Measurements from ENCODE around the gene RGS11.
"Not testable (repeated sequence)": the region's sequence is repeated elsewhere in the genome, so short reads cannot be mapped to it uniquely, and the experiment has no call there.

The RGS11 gene

DNA sequence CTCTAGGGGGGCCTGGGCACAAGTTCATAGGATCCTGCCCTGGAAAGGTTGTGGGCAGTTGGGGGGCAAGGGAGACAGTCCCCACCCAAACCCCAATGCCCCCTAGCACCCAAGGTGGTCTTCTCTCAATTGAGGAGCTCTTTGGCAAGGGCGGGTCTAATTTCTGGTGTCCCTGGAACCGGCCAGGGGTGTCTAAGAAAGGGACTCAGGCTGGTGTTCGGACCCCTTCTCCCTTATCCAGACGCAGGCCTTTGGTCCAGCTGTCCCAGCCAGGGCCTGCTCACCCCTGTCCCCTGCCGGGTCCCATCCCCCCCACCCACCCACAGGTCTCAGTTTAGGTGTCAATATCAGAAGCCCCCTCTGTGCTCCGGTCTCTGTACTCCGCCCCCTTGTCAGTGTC lies 3.8 kb upstream of the RGS11 start:
- DNase-seq: no peak

DNA sequence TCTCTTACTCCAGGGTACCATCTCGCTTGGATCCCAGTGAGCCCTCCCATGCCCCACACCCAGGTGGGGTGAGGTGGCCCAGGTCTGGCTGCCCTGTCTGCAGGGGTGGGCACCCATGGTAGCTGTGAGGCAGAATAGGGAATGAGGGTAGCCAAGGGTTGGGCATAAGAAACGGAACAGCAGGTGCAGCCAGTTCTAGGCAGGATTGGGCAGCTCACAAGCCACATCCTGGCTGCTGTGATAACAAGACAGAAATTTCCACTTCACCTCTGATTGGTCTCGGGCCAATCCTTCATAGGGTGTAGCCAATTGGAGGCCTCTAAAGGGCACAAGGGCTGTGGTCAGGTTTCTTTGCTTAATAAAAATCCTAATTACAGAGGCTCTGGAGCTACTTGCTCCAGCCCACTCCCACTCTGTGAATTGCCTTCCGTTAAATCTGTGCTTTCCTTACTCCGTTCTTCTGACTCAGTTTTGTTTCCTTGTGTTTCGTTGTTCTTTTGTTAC lies 3.2 kb upstream of the RGS11 start:
- DNase-seq: no peak

DNA sequence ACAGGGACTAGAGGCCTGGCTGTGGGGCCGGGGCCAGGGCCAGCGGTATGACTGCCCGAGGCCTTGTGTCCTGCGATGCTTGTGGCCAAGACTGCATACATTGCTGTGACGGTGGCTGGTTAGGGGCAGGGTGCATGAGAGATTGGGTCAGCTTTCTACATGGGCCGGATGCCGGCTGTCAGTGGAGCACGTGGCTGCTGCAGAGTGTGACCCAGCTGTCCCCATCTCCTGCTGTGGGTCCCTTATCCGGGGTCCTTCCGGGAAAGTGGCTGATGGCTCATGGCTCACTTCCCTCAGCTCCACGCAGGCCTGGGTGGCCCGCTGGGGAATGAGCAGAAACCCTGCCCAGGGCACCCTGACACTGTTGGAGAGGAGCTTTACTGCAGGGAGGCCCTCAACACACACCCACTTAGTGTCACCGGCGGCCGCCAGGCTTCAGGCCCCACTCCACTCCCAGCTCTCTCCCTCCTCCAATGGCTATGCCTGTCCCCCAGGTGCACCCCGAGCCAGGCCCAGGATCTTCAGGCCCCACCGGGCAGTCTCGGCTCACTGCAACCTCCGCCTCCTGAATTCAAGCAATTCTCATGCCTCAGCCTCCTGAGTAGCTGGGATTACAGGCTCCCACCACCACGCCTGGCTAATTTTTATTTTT lies 808 bp upstream of the RGS11 start:
- DNase-seq: no peak

DNA sequence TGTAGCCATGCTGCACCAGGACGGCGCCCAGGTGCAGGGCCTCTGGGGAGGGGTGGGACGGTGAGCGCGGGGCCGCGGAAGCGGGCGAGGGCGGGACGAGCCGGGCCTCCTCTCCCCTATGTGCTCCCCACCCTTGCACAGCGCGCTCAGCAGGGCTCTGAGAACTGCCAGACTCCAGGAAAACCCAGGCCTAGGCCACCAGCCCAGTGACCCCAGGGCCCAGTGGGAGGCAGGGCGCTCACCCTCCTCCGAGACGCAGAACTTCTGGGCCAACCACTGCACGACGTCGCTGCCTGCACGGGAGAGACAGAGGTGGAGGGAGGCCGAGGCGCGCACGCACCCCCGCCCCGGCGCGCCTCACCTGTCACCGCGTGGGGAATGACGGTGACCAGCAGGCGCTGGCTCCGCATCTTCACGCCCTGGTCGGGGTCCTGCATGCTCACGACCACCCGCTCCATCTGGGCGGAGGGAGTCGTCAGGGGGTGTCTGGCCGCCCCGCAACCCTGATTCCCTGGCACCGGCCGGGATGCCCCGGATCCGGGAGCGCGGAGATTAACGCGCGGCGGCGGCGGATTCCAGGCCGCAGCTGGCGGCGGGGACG lies 603 bp downstream of the RGS11 start:
- DNase-seq: no peak

DNA sequence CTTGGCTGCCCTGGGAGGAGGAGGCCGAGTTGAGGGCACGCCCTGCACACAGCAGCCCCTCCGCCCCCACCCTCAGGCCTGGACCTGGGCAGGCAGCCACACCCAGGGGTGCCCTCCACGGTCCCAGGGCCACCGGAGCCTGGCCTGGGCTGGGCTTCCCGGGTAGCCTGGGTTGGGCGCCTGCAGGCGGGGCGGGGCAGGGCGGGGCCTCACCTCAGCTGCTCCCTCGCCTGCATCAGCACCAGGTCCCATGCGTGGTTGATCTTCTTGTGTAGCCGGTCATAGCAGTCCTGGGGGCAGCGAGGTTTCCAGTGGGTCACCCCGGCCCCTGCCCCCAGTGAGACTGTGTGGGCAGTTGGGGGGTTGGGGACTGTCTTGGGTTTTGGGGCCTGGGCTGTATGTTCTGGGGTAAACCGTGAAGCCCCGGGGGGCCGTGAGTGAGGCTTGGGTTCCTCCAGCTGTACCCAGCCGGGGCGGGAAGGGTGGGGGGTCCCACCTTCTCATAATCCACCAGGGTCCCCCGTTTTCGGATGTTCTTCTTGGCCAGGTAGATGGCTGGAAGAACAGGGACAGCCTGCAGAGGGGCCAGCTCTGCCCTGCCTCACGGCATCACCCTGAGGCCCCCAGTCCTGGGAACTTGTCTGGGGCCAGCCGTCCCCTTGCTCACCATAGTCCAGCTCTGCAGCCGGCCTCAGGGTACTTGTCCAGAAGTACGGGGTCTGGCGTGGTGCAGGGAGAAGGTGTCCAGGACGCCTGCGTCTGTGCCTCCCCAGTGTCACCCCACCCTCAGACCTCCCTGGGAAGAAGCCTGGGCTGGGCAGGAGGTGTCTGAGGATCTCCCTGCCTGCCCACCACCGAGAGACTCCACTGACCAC lies 2.0 kb downstream of the RGS11 start:
- no peak for DNase-seq

DNA sequence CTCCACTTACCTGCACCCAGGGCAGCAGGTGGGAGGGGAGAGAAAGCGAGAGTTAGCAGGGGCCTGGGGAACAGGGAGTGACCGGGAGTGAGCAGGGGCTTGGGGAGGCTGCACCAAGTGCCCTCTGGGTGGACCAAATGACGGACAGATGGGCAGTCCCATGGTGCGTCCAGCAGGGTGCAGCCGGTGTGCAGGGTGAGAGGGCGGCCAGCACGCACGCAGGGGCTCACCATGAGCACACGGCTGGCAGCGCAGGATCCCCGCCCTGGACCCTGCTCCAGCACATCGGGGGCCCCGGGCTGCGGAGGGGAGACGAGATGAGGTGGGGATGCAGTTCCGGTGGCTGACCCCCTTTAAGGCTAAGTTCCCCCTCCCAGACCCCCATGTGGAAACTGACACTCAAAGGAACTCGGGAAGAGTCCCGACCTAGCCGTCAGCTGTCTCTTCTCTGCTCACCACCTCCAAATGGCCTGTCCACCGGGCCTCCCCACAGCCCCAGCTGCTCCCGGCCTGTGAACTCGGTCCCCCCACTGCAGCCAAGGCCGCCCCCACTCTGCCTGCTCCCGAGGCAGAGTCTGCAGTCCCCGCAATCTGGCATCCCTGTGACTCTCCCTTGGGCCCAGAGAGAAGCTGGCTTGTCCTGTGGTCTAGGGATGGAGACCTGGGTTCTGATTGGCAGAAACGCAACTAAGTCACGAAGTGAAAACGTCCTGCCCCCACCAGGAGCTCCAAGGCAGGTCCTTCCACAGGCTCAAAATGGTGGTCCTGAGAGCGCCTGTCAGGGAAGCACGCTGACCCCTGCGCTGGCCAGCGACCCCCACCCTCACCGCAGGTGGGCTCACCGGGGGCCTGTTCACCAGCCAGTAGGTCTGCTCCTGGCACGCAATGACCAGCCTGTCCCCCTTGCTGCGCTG lies 2.9 kb downstream of the RGS11 start:
- no peak for DNase-seq

DNA sequence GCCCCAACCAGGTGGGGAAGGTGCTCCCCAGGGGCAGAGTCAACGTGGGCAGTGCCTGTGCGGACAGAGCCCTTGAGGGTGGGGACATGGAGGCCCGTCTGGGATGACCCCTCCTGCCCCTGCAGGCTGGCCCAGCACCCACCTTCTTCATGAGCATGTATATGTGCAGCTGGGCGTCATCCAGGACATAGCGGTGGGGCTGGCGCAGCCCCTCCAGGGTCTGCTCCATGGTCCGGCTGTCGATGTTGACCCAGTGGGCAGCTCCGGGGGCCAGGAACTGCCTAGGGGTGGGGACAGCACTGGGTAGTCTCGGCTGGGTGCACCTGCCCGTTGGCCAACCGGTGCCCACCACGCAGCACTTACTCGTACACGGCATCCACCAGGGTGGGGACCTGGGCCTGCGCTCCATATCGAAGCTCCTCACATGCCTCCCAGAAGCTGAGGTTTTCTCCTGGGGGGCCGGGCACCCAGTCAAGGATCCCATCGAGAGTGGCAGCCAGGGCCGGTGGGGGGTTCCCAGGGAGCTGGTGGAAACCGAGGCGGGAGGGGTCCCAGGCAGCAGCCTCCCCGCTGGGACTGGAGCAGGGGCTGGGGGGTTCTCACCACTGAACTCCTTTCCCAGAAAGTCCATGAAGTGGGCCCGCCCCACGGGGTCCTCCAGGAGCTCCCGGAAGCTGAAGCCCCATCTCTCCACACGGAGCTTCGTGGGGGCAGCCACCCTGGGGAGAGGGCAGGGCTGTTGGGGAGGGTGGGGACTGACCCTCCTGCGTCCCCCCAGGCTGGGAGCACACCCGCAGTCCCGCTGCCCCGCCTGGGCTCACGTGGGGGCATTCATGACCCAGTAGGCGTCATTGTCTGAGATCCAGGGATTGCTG lies 5.1 kb downstream of the RGS11 start:
- DNase-seq: no peak

DNA sequence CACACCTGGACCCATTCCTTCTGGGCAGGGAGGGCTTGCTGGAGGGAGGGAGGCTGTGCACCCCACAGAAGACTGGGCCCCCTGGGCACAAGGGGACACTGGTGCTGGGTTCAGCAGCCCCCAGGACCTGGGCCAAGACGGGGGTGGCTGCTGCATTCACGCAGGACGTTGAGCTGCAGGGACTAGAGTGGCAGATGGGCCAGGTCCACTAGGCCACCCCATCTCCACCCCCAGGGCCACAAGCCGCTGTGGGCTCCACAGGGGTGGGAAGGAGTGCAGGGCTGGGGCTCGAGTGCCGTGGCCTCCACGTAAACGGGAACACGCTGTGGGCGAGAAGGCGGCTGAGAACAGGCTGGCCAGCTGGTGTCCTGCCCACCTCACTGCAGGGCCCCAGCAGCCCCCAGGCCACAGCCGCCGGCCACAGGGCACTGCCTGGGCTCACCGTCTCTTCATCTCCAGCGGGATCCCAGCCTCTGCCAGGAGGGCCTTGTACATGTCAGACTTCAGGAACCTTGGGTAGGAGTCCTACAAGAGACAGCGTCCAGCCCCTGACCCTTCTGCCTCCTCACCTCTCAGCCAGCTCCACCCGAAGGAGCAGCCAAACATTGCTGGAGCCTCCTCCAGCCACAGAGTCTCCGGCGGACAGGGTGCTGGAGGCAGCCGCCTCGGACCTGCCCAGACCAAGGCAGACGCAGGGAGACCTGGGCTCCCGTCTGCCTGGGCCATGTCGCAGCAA lies 6.5 kb downstream of the RGS11 start:
- no peak for DNase-seq

DNA sequence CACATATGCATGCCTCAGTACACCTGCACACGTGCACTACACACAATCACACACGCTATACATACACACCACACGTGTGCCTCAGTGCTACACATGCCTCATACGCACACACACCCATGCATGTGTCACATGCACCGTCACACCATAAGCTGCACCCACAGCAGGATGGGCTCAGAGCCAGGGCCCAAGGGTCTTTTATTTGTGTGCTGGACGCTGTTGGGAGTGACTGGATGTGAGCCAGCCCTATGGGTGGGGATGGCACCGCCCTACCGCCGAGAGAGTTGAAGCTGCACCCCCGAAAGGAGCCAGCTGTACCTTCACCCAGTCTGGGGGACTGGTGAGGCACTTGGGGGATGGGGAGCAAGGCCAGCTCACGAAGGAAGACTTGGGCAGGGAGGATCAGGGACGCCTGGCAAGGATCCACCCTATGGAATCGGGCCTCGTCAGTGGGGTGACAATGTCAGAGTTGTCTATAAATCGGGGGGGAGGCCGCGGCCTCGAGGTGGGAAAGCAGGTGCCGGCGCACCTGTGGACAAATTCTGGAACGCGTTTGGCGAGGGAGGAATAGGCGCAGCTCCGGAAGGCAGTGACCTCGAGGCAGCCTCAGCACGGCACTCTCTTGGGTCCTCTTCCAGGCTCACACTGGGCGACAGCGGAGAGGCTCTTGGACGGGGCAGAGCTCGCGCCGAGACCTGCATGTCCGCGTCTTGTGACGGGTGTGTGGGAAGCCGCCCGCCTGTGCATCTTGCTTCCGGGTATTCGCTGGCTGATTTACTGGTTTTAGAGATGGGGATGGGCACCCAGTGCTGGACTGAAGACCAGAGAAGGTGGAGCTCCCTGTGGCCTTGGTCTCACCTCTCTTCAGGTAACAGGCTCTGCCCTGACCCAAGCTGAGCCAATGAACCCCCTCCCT lies 7.3 kb downstream of the RGS11 start:
- no peak for DNase-seq

DNA sequence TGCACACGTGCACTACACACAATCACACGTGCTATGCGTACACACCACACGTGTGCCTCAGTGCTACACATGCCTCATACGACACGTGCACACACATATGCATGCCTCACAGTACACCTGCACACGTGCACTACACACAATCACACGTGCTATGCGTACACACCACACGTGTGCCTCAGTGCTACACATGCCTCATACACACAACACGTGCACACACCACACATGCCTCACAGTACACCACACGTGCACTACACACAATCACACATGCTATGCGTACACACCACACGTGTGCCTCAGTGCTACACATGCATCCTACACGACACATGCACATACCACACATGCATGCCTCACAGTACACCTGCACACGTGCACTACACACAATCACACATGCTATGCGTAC lies 8.2 kb downstream of the RGS11 start:
- not testable (repeated sequence) for DNase-seq

DNA sequence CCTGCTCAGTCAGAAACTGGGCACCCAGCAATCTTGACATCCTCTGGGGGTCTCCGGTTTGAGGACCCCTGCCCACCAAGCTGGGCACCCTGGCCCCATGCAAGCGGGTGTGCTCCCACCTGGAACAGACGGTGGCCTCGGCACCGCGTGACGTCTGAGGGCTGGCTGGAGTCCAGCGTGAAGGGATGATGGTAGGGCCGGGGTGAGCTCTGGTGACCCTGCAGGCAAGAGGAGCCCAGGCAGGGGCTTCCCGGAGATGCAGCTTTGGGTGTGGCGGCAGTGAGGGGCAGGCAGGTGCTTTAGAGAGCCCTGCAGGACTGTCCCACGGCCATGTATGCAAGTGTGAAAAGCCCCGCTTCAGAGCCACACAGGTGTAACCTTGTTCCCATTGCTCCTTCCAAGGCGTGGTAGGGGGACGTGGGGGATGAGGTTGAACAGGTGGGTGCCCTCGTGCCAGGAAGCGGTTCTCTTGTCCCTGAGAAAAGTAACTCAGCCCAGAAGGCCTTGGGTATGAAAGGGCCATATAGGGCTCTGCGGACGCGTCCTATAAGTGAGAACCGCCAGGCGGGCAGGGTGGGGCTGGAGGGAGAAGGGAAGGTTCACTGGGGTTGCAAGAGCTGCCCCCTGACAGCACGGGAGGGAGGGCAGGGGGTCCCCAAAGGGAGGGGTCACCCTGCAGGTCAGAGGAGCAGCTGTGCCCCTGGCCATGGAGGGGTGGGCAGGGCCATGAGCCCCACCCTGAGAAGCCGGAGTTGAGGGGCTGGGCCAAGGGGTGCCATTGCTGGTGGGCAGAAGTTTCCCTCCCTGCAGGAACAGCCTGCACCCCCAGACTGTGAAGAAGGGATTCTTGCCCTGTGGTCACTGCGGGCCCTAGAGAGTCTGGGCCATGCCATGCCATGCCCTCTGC lies 9.2 kb downstream of the RGS11 start:
- no peak for DNase-seq

DNA sequence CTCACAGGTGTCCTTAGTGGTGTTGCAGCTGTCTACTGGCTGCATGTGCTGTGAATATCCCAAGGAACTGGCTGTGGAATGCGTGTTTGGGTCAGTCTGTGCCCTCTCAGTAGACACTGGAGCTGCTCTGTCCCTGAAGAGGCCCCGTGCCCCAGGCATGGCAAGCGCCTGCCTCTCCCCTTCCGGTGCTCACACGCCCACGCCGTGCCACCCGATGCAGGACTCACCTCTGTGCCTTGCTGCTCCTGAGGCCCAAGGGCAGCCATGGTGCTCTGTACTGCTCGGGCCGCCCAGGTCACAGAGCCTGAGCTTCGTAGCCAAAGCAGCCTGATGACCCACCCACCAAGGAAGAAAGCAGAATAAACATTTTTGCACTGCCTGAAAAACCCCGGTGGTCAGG lies 10.0 kb downstream of the RGS11 start:
- DNase-seq: no peak

DNA sequence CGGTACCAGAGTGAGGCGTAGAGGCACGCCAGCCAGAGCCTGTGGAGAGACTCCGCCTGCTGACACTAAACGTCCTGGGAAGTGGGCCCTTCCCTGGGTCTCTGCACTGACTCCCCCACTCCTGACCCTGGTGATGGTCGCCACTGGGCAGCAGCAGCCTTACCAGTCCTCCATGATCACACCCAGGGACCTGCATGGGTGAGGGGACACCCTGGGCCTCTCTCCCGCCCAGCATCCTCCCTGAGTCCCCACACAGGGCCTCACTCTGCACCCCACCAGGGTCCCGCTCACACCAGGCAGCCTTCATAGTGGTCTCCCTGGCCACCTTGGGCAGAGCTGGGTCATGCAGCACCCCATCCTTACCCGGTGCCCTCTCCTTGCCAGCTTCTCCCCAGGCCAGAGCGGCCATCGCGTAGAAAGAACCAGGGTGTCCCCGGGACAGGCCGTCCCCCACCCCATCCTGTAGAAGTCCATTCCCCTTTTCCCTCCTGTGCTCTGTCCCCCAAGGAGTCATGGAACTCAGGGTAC lies 10.7 kb downstream of the RGS11 start:
- no peak for DNase-seq

DNA sequence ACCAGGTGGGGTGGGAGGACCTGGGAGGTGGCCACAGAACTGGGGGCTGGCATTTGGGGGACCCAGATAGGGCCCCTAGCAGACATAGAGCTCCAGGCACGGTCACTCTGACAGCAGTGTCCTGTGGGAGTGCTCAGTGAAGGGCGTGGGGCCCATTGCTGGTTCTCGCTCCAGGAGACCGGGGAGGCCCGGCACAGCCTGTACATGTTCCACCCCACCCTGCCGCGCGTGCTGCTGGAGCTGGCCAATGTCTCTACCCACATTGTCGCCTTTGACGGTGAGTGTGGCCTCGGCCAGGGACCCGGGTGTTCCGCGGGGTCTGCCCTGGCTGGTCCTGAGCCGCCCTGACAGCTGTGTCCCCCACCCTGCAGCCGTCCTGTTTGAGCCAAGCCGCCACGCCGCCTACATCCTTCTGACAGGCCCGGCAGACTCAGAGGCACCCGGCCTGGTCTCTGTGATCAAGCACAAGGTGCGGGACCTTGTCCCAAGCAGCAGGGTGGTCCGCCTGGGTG lies 11.2 kb downstream of the RGS11 start:
- no peak for DNase-seq

DNA sequence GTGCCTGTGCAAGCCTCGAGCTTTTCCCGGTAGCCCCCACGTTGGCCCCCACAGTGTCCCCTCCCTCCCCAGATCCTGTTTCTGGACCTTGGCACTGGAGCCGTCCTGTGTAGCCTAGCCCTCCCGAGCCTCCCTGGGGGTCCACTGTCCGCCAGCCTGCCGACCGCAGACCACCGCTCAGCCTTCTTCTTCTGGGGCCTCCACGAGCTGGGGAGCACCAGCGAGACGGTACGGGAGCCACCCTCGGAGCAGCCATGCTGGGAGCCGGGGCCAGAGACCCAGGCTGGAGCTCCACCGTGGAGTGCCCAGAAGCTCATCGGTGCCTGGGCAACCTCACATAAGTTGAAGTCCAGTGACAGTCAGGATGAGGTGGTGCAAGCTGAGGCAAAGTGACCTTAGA lies 11.8 kb downstream of the RGS11 start:
- no peak for DNase-seq

DNA sequence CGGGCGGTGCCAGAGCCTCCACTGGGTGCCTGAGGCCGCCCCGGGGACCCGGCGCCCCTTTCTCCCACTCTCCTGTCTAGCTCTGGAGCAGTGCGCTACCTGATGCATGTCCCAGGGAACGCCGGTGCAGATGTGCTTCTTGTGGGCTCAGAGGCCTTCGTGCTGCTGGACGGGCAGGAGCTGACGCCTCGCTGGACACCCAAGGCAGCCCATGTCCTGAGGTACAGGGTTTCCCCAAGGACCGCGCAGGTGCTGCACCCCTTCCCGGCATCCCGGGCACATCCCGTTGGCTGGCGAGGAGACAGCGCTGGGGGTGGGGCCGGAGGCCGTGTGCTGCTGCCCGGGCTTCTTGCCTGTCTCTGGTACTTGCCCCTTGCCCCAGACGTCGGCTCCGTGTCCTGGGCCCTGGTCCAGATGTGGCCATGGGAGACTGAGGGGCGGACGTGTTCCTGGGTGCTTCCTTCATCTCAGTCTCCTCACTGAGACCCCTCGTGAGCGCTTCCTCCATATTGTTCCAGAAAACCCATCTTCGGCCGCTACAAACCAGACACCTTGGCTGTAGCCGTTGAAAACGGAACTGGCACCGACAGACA lies 12.5 kb downstream of the RGS11 start:
- no peak for DNase-seq

DNA sequence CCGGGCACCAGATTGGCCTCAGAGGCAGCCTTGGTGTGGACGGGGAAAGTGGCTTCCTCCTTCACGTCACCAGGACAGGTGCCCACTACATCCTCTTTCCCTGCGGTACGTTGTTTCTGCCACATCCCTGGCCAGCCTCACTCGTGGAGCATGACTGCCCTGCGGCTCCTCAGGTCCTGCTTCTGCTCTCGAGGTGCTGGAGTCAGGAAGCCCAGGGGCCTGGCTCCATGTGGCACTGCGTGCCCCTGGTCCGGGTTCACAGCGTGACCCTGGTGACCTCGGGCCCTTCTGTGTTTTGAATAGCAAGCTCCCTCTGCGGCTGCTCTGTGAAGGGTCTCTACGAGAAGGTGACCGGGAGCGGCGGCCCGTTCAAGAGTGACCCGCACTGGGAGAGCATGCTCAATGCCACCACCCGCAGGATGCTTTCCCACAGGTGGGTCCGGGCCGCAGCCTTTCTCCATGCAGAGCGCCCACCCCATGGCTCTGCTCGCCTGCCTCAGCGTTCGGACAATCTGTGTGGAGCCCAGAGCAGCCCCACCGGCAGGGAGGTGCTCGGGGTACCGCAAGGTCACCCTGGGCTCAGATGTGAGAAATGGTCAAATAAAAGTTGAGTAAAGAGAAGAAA lies 13.5 kb downstream of the RGS11 start:
- DNase-seq: no peak

Measured in 8988T (cell line).